ENCODE data around the gene OR2V1. TPM values are rescaled to one million over a fixed set of nuclear protein-coding genes. Genes with fewer than 3 reads are reported as not detected.

The OR2V1 gene
- total and polyA plus RNA-seq, 7 donors: not detected

DNA sequence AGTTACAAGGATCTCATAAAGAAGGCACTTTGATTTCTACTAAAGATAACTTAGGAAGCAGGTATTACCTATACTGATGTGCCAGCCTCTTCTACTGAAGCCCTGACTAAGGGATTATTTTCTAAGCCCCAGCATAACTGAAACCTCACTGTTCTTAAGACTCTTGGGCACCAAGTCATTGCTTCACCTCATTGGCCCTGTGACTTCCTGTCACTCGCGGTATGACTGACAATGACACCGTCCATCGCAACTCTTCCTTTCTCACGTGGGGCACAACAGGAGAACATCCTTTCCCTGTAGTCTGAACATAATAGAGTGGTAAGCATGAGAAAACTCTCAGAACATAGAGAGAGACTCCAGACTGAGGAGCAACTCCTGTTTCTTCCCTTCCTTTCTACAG lies 22.8 kb upstream of the OR2V1 start:
- H3K27me3 ChIP-seq (ENCODE audit: insufficient read depth in 3 of 3, low read length in 2 of 3): peaks cover 0 to 32% (median 7%) of the 10 kb centered on the region in 3 donors
- intact Hi-C loops (cut with DNase I): loop anchor here (10.0 kb wide), 1 partner anchor 289 kb away; the partner anchor contains the start of gene ZFP62 (in 2 of the 2)
- no peaks in the 10 kb centered on the region for H3K4me1 ChIP-seq
- DNase-seq (no peak), ATAC-seq (no peak)
- no peaks in the 10 kb centered on the region for H3K36me3 ChIP-seq (ENCODE audit: insufficient read depth in 1 of 2, low read depth in 1 of 2)
- TF ChIP-seq, protein P1, sequence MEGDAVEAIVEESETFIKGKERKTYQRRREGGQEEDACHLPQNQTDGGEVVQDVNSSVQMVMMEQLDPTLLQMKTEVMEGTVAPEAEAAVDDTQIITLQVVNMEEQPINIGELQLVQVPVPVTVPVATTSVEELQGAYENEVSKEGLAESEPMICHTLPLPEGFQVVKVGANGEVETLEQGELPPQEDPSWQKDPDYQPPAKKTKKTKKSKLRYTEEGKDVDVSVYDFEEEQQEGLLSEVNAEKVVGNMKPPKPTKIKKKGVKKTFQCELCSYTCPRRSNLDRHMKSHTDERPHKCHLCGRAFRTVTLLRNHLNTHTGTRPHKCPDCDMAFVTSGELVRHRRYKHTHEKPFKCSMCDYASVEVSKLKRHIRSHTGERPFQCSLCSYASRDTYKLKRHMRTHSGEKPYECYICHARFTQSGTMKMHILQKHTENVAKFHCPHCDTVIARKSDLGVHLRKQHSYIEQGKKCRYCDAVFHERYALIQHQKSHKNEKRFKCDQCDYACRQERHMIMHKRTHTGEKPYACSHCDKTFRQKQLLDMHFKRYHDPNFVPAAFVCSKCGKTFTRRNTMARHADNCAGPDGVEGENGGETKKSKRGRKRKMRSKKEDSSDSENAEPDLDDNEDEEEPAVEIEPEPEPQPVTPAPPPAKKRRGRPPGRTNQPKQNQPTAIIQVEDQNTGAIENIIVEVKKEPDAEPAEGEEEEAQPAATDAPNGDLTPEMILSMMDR (IDR thresholded peaks at IDR 0.05): no peak
- H3K27ac ChIP-seq: no peak overlapping the region
- H3K9me3 ChIP-seq: no peaks in the 10 kb centered on the region
- H3K4me3 ChIP-seq: no peak overlapping the region
- 69 to 74% (median 71%) methylated on average over 5 of the region's 5 CpGs for WGBS, 3 donors

GRCh38 chr5:181152406-181152805 lies 21.4 kb upstream of the OR2V1 start:
- TF ChIP-seq, protein P1 (IDR thresholded peaks at IDR 0.05): no peak
- no peak for DNase-seq
- no peak overlapping the region for H3K4me3 ChIP-seq
- no peaks in the 10 kb centered on the region for H3K9me3 ChIP-seq
- no peak overlapping the region for H3K27ac ChIP-seq
- H3K27me3 ChIP-seq (ENCODE audit: insufficient read depth in 3 of 3, low read length in 2 of 3): peaks cover 0 to 42% (median 7%) of the 10 kb centered on the region in 3 donors
- no peaks in the 10 kb centered on the region for H3K4me1 ChIP-seq
- no peak for ATAC-seq
- intact Hi-C loops (cut with DNase I): loop anchor here (10.0 kb wide), 1 partner anchor 288 kb away; the partner anchor contains the start of gene ZFP62 (in 2 of the 2)
- 67 to 70% (median 67%) methylated on average over 9 of the region's 9 CpGs for WGBS, 3 donors
- no peaks in the 10 kb centered on the region for H3K36me3 ChIP-seq (ENCODE audit: insufficient read depth in 1 of 2, low read depth in 1 of 2)

- DNase-seq: no peak
- Histone ChIP-seq H3K4me3 (no peak overlapping the region), H3K27me3 (ENCODE audit: insufficient read depth in 3 of 3, low read length in 2 of 3) (peaks cover 0 to 43% (median 7%) of the 10 kb centered on the region in 3 donors), H3K4me1 (no peaks in the 10 kb centered on the region), H3K36me3 (ENCODE audit: insufficient read depth in 1 of 2, low read depth in 1 of 2) (no peaks in the 10 kb centered on the region), H3K9me3 (no peaks in the 10 kb centered on the region), H3K27ac (no peak overlapping the region)
- intact Hi-C loops (cut with DNase I): loop anchor here (10.0 kb wide), 1 partner anchor 286 kb away; the partner anchor contains the start of gene ZFP62 (in 2 of the 2)
- no peak for ATAC-seq
- TF ChIP-seq, protein P1 (IDR thresholded peaks at IDR 0.05): no peak
- 11 to 15% (median 13%) methylated on average over 9 of the region's 9 CpGs for WGBS, 3 donors
Observed at GRCh38 chr5:181151146-181151545, 20.2 kb upstream of the OR2V1 start.

DNA sequence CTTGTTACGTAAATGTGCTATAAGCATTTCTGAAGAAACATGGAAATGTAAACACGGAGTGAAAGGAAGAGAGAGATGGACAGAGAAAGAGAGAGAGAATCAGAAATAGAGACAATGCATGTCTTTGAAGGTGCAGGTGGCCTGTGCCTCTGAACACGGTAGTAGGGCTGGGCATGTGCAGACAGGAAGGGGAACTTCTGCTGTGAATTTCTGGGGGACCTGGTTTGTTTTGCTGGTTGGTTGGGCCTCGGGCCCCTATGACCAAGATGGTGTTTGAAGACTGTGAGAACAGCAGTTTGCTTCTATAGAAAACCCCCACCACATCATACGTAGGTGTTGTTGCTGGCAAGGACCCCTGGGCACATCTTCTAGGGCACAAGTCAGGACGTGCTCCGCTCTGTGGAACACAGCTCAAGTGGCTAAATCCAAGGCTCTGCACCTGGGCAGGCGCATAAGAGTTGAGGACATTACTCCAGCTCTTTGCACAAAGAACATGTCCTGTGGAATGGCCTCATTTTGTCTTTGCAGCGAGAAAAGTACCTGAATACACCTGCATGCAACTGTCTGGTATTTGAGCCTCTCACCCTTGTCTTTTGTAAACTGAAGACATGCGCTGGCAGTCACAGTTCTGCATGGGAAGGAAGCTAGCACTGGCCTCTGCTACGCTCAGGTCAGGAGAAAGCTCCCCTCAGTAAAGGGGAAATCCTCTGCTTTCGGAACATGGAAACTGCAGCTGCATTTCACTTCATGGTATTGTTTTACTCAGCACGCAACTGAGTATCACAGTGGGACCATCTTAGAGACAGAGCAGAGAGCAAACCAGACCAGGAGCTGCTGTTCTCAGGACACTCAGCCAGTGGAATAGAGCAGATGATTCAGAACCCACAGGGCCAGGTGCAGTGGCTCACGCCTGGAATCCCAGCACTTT lies 19.1 kb upstream of the OR2V1 start:
- WGBS, 3 donors: 69 to 74% (median 74%) methylated on average over 14 of the region's 14 CpGs
- no peak overlapping the region for H3K27ac ChIP-seq
- DNase-seq (no peak), ATAC-seq (no peak)
- intact Hi-C loops (cut with DNase I): loop anchor here (10.0 kb wide), 1 partner anchor 285 kb away; the partner anchor contains the start of gene ZFP62 (in 2 of the 2)
- no peaks in the 10 kb centered on the region for H3K4me1 ChIP-seq
- H3K4me3 ChIP-seq: no peak overlapping the region
- TF ChIP-seq, protein P1 (IDR thresholded peaks at IDR 0.05): no peak
- no peaks in the 10 kb centered on the region for H3K9me3 ChIP-seq
- peaks cover 0 to 51% (median 7%) of the 10 kb centered on the region in 3 donors for H3K27me3 ChIP-seq (ENCODE audit: insufficient read depth in 3 of 3, low read length in 2 of 3)
- H3K36me3 ChIP-seq (ENCODE audit: insufficient read depth in 1 of 2, low read depth in 1 of 2): no peaks in the 10 kb centered on the region

Data from psoas muscle (tissue), 8 donors.